Activated CD4-positive, alpha-beta T cell treated with anti-CD3 and anti-CD28 coated beads, Interleukin-10, Interleukin-2, amounts not matched to agents 100 ng/mL and 50 ng/mL, durations not matched to agents 16 hours and 8 hours (primary cell): Measurements from ENCODE around the gene RCAN3.

ENCODE experiments used
- DNase-seq: peaks from one replicate; pipeline ENCODE4 v3.0.0-alpha.2; 2020

RCAN3 gene

GRCh38 chr1:24553931-24554330, 51.3 kb downstream of the RCAN3 start:
- DNase-seq, result no peak

GRCh38 chr1:24554714-24555113, 52.1 kb downstream of the RCAN3 start:
- DNase-seq, result no peak

GRCh38 chr1:24555591-24556413, 53.2 kb downstream of the RCAN3 start, which contains the start of gene NCMAP:
Gene NCMAP (plus strand): TSS chr1:24556087. CDS start chr1:24595431, 39,344 bp downstream.
- DNase-seq, result no peak

GRCh38 chr1:24556414-24556795, 53.8 kb downstream of the RCAN3 start:
- DNase-seq, result no peak

GRCh38 chr1:24557220-24557619, 54.6 kb downstream of the RCAN3 start:
- DNase-seq, result no peak

- no peak for DNase-seq
Observed at GRCh38 chr1:24557711-24558131, 55.1 kb downstream of the RCAN3 start.

- DNase-seq, result no peak
Observed at GRCh38 chr1:24558455-24558854, 55.8 kb downstream of the RCAN3 start.

- no peak for DNase-seq
Observed at GRCh38 chr1:24558902-24559791, 56.5 kb downstream of the RCAN3 start.

- no peak for DNase-seq
Observed at GRCh38 chr1:24560361-24560760, 57.7 kb downstream of the RCAN3 start.

GRCh38 chr1:24562625-24563024, 60.0 kb downstream of the RCAN3 start:
- DNase-seq, result no peak

- no peak for DNase-seq
Observed at GRCh38 chr1:24564695-24565094, 62.1 kb downstream of the RCAN3 start.

GRCh38 chr1:24566236-24566867, 63.7 kb downstream of the RCAN3 start:
- no peak for DNase-seq

GRCh38 chr1:24567792-24568388, 65.3 kb downstream of the RCAN3 start:
- no peak for DNase-seq

GRCh38 chr1:24568475-24568874, 65.8 kb downstream of the RCAN3 start:
- no peak for DNase-seq

GRCh38 chr1:24570265-24571125, 67.9 kb downstream of the RCAN3 start:
- no peak for DNase-seq

- DNase-seq, result no peak
Observed at GRCh38 chr1:24572301-24572700, 69.7 kb downstream of the RCAN3 start.

- no peak for DNase-seq
Observed at GRCh38 chr1:24575905-24576587, 73.4 kb downstream of the RCAN3 start.

- DNase-seq, result no peak
Observed at GRCh38 chr1:24578846-24579245, 76.2 kb downstream of the RCAN3 start.

- DNase-seq, result no peak
Observed at GRCh38 chr1:24580756-24581155, 78.1 kb downstream of the RCAN3 start.

GRCh38 chr1:24584171-24584647, 81.6 kb downstream of the RCAN3 start:
- no peak for DNase-seq

- DNase-seq, result no peak
Observed at GRCh38 chr1:24586119-24586518, 83.5 kb downstream of the RCAN3 start.
